ENCODE data around the gene ZNF626.

DNA sequence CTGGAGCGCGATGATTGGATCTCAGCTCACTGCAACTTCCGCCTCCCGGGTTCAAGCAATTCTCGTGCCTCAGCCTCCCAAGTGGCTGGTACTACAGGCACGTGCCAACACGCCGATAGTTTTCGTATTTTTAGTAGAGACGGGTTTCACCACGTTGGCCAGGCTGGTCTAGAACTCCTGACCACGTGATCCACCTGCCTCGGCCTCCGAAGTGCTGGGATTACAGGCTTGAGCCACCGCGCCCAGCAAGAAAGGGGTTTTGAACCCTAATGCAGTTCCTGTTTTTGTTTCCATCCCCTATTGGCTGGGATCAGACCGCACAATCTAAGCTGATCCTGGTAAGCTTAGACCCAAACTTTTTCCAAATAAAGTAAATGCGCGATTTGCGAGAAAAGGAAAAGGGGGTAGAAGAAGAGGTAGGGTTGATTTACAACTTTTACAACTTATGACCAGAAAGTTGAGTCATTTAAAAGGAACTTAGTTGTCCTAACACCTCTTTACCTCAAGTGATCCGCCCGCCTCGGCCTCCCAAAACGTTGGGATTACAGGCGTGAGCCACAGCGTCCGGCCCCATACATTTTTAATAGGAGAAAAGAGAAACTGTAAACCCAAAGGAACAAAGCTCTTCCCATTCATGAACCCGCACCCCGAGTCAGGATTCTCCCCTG, 764 bp downstream of the ZNF626 start:
- no peak for TF ChIP-seq REST (IDR thresholded peaks at IDR 0.05; ENCODE audit: low read depth)
- TF ChIP-seq EGR1 (IDR thresholded peaks at IDR 0.05) = no peak
- TF ChIP-seq TEAD4 (IDR thresholded peaks at IDR 0.05) = no peak
- TF ChIP-seq MAX (IDR thresholded peaks at IDR 0.05) = no peak
- no peak for TF ChIP-seq CEBPB (IDR thresholded peaks at IDR 0.05)
- no peak for TF ChIP-seq TCF12 (IDR thresholded peaks at IDR 0.05; ENCODE audit: low read depth)

All from Ishikawa (cell line).